ENCODE results near the gene HDHD5.

GRCh38 chr22:17140826-17141766 is 18.0 kb downstream of the HDHD5 start:
- TF ChIP-seq, protein P1, sequence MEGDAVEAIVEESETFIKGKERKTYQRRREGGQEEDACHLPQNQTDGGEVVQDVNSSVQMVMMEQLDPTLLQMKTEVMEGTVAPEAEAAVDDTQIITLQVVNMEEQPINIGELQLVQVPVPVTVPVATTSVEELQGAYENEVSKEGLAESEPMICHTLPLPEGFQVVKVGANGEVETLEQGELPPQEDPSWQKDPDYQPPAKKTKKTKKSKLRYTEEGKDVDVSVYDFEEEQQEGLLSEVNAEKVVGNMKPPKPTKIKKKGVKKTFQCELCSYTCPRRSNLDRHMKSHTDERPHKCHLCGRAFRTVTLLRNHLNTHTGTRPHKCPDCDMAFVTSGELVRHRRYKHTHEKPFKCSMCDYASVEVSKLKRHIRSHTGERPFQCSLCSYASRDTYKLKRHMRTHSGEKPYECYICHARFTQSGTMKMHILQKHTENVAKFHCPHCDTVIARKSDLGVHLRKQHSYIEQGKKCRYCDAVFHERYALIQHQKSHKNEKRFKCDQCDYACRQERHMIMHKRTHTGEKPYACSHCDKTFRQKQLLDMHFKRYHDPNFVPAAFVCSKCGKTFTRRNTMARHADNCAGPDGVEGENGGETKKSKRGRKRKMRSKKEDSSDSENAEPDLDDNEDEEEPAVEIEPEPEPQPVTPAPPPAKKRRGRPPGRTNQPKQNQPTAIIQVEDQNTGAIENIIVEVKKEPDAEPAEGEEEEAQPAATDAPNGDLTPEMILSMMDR (IDR thresholded peaks at IDR 0.05), result no peak
- TF ChIP-seq POLR2A (IDR thresholded peaks at IDR 0.05), result no peak
